GM21786 (cell line): ENCODE data around the gene MBTD1.

Experiments
- ATAC-seq: cut with Tn5 transposase; IDR thresholded peaks from one replicate; pipeline ENCODE4 v1.9.1; 2021; ENCODE audit not compliant: unreplicated experiment

MBTD1 gene

DNA sequence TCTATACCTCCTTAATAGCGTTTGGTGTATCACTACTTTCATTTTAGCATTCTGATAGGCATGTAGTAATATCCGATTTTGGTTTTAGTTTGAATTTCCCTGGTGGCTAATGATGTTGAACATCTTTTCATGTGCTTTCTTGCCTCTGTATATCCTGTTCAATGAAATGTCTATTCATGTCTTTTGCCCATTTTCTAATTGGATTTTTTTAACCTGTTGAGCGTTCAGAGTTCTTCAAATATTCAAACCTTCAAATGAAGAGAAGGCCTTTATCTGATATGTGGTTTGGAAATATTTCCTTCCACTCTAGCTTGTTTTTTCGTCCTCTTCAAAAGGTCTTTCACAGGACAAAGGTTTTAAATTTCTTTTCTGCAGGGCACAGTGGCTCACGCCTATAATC is 108.9 kb downstream of the MBTD1 start:
- no peak for ATAC-seq

- no peak for ATAC-seq
Observed at GRCh38 chr17:51149163-51149562, 110.7 kb downstream of the MBTD1 start.

- no peak for ATAC-seq
Observed at GRCh38 chr17:51147650-51148049, 112.2 kb downstream of the MBTD1 start.

DNA sequence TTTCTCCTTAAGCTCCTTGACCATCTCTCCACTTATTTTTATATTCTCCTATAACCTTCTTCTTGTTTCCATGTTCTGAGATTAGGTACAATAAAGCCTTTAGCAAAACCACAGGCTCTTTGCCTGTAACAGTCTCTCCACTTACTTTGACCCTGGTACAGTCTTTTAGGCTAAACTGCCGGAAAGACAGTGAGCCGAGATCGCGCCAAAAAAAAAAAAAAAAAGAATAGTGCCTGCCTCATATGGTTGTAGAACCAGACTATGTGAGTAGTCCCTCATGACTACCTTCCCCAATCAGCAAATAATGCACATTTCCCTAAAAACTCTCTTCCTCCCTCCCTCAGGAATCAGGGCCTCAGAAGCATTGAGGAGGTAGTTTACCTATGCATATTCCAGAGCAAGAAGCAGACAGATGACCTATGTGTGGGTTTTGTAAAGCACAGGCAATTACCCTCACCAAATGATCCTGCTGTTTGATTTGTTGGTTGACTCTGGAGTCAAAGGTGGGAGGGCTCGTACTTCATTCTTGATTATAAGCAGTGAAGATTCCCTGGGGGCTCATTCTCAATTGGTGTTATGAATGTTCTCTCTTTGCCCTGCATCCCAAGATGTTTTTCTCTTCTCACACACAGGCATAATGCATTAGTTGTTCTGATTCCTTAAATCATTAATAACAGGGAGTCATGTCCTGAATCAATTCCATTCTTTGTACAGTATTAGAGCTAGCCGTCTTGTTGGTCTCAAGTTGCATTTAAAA is 115.4 kb downstream of the MBTD1 start:
- ATAC-seq: no peak

DNA sequence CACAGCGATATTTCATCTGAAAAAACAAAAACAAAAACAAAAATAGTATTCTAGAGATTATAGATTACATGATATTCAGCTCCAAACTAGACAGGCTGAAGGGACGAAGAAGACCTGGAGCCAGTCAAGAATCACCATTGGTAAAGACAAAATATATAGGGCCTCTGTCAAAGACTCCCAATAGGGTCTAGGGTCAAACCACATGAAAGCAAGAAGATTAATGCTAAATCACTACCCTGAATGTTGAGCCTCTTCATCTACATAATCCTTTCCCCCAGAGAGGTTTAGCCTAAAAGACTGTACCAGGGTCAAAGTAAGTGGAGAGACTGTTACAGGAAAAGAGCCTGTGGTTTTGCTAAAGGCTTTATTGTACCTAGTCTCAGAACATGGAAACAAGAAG is 117.3 kb downstream of the MBTD1 start:
- ATAC-seq: no peak

- ATAC-seq: no peak
Observed at GRCh38 chr17:51135956-51136355, 123.9 kb downstream of the MBTD1 start.

DNA sequence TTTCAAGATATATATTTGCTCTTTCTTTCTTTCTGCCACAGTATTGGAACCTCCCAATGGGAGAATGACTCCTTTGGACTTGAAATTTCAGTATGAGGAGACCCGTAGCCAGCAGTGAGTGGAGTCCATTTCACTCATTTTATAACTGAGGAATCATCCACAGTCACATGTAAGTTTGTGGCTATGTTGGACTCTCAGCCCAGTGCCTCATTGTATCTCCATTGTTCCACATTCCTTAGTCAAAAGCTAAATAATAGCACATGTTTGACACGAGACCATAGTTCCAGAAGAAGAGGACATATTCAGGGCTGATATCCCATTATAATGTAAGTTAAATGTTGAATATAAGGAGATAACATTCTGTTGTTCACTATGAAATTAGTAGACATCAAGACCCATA is 126.5 kb downstream of the MBTD1 start:
- ATAC-seq: peak; percentile 15

DNA sequence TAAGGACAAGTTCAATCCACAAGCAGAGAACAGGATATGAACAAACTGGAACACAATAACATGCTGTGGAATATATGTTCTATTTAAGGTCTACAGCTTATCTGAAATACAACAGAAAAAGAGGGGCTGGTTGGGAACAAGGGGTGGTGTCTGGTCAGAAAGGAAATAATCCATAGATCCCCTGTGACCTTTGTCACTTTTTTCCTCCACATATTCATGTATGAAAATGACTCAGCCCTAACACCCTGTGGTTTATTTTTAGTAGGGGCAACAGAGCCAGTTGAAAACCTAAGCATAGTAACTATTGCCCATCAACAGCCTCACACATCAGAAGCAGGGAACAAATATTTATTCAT is 126.9 kb downstream of the MBTD1 start:
- ATAC-seq: peak; percentile 68

- no peak for ATAC-seq
Observed at GRCh38 chr17:51128076-51128475, 131.8 kb downstream of the MBTD1 start.
